Gastrocnemius medialis (tissue), 4 donors: ENCODE data around the gene MMRN2. TPM values are rescaled to one million over a fixed set of nuclear protein-coding genes. Genes with fewer than 3 reads are reported as not detected.

ENCODE experiments used
- ATAC-seq, 2 donors: fragments of 150-250 bp; one replicate each; pipeline ENCODE4 v1.9.1; 2016
- DNase-seq, 2 donors: peaks; one replicate each; pipeline ENCODE4 v3.0.0-alpha.2; 2019
- H3K27ac ChIP-seq, 4 donors: fragments of 200-600 bp; sonication (generic); 1 replicate in 1 of 4; 2 replicates in 3 of 4; pipeline ENCODE4 v1.5.1; 2016 to 2018; ENCODE audit warnings: mild to moderate bottlenecking in 2 of 4, moderate library complexity in 1 of 4
- H3K27me3 ChIP-seq, 3 donors: fragments of 200-600 bp; sonication (generic) in 2 of 3; 1 replicate in 1 of 3; 2 replicates in 2 of 3; pipeline versions ENCODE4 v1.5.1 to v1.6.0; 2016 to 2019; ENCODE audit warnings: mild to moderate bottlenecking in 1 of 3, moderate library complexity in 1 of 3
- H3K36me3 ChIP-seq, 2 donors: fragments of 200-600 bp; sonication (generic) in 1 of 2; one replicate each; pipeline ENCODE4 v1.5.1; 2017 to 2018
- H3K4me1 ChIP-seq, 2 donors: fragments of 200-600 bp; sonication (generic) in 1 of 2; one replicate each; pipeline ENCODE4 v1.5.1; 2016 to 2017; ENCODE audit warnings: mild to moderate bottlenecking in 2 of 2
- H3K4me3 ChIP-seq, 4 donors: fragments of 200-600 bp; sonication (generic) in 3 of 4; 1 replicate in 1 of 4; 2 replicates in 3 of 4; pipeline ENCODE4 v1.5.1; 2016 to 2019; ENCODE audit warnings: mild to moderate bottlenecking in 2 of 4
- H3K9me3 ChIP-seq, 3 donors: fragments of 200-600 bp; sonication (generic) in 2 of 3; 1 replicate in 1 of 3; 2 replicates in 2 of 3; pipeline ENCODE4 v1.5.1; 2016 to 2019
- POLR2A ChIP-seq, 2 donors: fragments of 450-650 bp; IDR thresholded peaks; one replicate each; pipeline ENCODE4 v1.6.1; 2017; ENCODE audit warnings: antibody characterized with exemption in 2 of 2, mild to moderate bottlenecking in 2 of 2, moderate library complexity in 2 of 2
- in situ Hi-C, 4 donors: fragments of 200-750 bp; cut with MboI; loops; one replicate each; pipeline versions ENCODE4 v1.15.0 to v1.8.0; 2017; ENCODE audit warnings: low sequenced_read_pairs in 4 of 4
- intact Hi-C: fragments of 100-400 bp; cut with DNase I; formaldehyde crosslinking; loops from one replicate; pipeline ENCODE4 v1.15.1; 2023; ENCODE audit warnings: low total_unique reads
- total RNA-seq, 4 donors: library from RNA; depleted of rRNA; stranded (reverse); fragments of >200 nt; gene quantifications; one replicate each; pipeline versions ENCODE4 v1.1.0 to v1.2.3, GENCODE V29; 2016
- TF ChIP-seq, protein P1 (sequence below), 5 experiments: fragments of 450-650 bp in 3 of 5; fragments of 200-600 bp in 2 of 5; sonication (generic) in 2 of 5; IDR thresholded peaks in 4 of 5; conservative IDR thresholded peaks in 1 of 5; 1 replicate in 4 of 5; 2 replicates in 1 of 5; pipeline ENCODE4 v1.5.1; 2016 to 2019; ENCODE audit warnings: antibody characterized with exemption in 5 of 5, mild to moderate bottlenecking in 3 of 5, moderate library complexity in 3 of 5

The MMRN2 gene
- total RNA-seq, 4 donors from 2014 or later = 14.6 to 34.8 (median 25.8) TPM

DNA sequence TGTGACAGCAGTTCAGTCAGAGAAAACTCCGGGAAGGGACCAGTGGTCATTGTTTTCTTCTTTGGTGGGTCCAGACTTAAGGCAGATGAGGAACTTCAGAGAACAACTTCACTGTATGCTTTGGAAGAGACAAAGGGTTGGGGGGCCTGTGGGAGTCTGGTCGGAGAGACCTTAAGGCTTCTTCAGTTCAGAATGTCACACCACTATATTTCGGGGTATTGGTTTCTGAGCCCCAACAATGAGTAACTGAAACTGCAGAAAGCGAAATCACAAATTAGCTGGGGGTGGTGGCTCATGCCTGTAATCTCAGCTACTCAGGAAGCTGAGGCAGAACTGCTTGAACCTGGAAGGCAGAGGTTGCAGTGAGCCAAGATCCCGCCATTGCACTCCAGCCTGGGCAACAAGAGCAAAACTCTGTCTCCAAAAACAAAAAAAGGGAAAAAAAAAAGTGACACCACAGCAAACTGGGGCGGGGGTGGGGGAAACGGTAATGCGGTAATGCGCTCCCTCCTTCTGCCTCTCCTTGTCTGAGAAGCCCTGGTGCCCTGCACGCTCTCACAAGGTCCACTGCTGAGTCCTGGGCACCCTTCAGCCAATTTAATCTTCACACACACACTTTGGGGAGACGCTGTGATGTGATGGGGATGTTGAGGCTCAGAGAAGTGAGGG lies 8.7 kb upstream of the MMRN2 start:
- peaks cover 29 to 37% of the 10 kb centered on the region in 2 donors for H3K4me1 ChIP-seq
- H3K27ac ChIP-seq = peak overlapping the region in 3 of 4 donors; percentile 49 to 98 (median 90)
- no peaks in the 10 kb centered on the region for H3K36me3 ChIP-seq
- in situ Hi-C loops = no loop called here
- ATAC-seq (no peak), DNase-seq (no peak)
- H3K9me3 ChIP-seq = no peaks in the 10 kb centered on the region
- H3K27me3 ChIP-seq = no peaks in the 10 kb centered on the region
- no peak overlapping the region for H3K4me3 ChIP-seq
- TF ChIP-seq, protein P1, sequence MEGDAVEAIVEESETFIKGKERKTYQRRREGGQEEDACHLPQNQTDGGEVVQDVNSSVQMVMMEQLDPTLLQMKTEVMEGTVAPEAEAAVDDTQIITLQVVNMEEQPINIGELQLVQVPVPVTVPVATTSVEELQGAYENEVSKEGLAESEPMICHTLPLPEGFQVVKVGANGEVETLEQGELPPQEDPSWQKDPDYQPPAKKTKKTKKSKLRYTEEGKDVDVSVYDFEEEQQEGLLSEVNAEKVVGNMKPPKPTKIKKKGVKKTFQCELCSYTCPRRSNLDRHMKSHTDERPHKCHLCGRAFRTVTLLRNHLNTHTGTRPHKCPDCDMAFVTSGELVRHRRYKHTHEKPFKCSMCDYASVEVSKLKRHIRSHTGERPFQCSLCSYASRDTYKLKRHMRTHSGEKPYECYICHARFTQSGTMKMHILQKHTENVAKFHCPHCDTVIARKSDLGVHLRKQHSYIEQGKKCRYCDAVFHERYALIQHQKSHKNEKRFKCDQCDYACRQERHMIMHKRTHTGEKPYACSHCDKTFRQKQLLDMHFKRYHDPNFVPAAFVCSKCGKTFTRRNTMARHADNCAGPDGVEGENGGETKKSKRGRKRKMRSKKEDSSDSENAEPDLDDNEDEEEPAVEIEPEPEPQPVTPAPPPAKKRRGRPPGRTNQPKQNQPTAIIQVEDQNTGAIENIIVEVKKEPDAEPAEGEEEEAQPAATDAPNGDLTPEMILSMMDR (IDR thresholded peaks at IDR 0.05 in 4 of 5, conservative IDR thresholded peaks at IDR 0.05 in 1 of 5) = no peak
- no peak for TF ChIP-seq POLR2A (IDR thresholded peaks at IDR 0.05)
- intact Hi-C loops = loop anchor here (1.0 to 5.0 kb wide), 2 partner anchors 27 to 279 kb away; no protein-coding TSS in a partner anchor

DNA sequence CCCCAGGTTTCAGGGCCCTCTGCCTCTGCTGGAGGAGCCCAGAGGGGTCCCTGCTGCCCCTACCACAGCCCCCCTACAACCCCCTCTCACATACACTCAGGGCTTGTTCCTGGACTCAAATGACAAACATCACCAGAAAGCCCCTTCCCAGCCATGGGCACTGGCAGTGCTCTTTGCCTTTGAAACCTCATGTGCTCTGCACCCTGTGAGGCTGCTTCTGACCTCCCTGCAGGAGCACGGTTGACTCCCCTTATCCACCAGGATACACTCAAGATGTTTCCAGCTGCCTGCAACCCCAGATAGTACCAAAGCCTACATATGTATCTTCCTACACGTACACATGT lies 7.4 kb upstream of the MMRN2 start:
- no peaks in the 10 kb centered on the region for H3K36me3 ChIP-seq
- ATAC-seq = no peak
- H3K27ac ChIP-seq = no peak overlapping the region
- H3K27me3 ChIP-seq = no peaks in the 10 kb centered on the region
- no peak overlapping the region for H3K4me3 ChIP-seq
- in situ Hi-C loops (no loop called here), intact Hi-C loops (loop anchor here (5.0 kb wide), 1 partner anchor 278 kb away; no protein-coding TSS in a partner anchor)
- no peaks in the 10 kb centered on the region for H3K9me3 ChIP-seq
- H3K4me1 ChIP-seq = peaks cover 27 to 44% of the 10 kb centered on the region in 2 donors
- DNase-seq = no peak
- TF ChIP-seq POLR2A (IDR thresholded peaks at IDR 0.05) = no peak
- TF ChIP-seq, protein P1 (IDR thresholded peaks at IDR 0.05 in 4 of 5, conservative IDR thresholded peaks at IDR 0.05 in 1 of 5) = no peak

DNA sequence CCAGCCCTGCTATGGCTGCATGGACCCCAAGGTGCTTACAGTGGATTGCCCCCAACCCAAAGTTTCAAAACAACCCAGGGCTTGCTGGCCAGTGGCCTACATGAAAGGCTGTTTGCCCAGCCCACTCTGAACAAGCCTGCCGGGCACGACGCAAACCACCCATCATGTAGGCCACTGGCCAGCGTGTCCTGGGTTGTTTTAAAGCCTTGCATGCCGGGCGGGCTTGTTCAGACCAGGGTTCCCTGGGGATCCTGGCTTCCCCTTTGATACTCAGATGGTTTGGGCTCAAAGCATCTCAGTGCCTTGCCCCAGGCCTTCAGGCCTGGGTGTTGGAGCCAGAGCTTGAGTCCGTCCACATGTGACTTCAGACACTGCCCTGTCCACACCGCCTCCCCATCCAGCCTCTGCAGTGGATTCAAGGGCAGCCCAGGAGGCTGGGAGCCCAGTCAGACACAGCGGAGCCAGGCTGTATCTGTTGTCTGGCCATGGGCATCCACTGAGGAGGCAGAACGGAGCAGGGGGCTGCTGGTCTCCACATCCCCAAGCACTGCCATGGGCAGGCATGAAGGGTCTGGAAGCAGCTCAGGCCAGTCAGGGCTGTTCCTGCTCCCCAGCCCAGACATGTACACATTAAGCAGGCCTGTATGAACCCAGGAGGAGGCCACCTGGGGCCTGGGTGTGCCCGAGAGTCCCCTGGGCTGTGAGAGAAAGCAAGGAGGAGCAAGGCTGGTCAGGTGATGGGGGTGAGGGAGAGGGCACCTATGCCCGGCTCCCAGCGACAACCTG lies 6.8 kb upstream of the MMRN2 start:
- TF ChIP-seq, protein P1 (IDR thresholded peaks at IDR 0.05 in 4 of 5, conservative IDR thresholded peaks at IDR 0.05 in 1 of 5) = no peak
- TF ChIP-seq POLR2A (IDR thresholded peaks at IDR 0.05) = no peak
- ATAC-seq = no peak
- in situ Hi-C loops (no loop called here), intact Hi-C loops (no loop called here)
- Histone ChIP-seq H3K4me1 (peaks cover 26 to 39% of the 10 kb centered on the region in 2 donors), H3K4me3 (no peak overlapping the region), H3K27ac (no peak overlapping the region), H3K9me3 (no peaks in the 10 kb centered on the region), H3K27me3 (no peaks in the 10 kb centered on the region), H3K36me3 (no peaks in the 10 kb centered on the region)
- DNase-seq = peak in 1 of 2 donors; percentile 11

DNA sequence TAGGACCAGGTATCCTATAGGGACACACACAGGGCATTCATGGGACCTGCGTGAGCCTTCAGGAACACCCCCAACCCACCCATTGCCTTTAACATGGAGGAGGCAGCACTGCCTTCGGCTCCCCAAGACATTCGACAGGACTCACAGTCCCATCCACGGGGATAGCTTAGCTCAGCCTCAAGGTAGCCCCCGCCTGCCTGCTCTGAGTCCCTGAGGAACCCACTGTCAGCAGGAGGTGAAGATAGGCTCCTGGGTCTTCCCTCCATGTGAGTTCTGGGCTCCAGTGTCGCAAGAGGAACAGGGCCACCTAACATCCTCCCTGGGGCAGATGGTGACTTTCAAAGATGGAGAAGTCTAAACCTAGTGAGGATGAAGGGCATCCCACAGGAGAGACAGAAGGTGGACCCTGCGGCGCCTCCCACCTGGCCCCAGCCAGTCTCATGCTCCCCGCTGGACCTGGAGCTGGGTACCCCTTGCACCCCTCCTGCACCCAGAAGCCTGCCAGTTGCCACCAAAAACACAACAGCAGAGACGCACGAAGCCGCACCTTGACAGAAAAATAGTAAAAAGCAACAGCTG lies 6.0 kb upstream of the MMRN2 start:
- DNase-seq (no peak), ATAC-seq (no peak)
- peaks cover 28 to 34% of the 10 kb centered on the region in 2 donors for H3K4me1 ChIP-seq
- H3K9me3 ChIP-seq = no peaks in the 10 kb centered on the region
- H3K36me3 ChIP-seq = no peaks in the 10 kb centered on the region
- H3K27me3 ChIP-seq = no peaks in the 10 kb centered on the region
- in situ Hi-C loops (no loop called here), intact Hi-C loops (no loop called here)
- H3K4me3 ChIP-seq = no peak overlapping the region
- no peak overlapping the region for H3K27ac ChIP-seq
- TF ChIP-seq POLR2A (IDR thresholded peaks at IDR 0.05) = no peak
- TF ChIP-seq, protein P1 (IDR thresholded peaks at IDR 0.05 in 4 of 5, conservative IDR thresholded peaks at IDR 0.05 in 1 of 5) = no peak
